PFSK-1 (cell line): ENCODE measurements around the gene DUSP6.

Experiments used
- POLR2AphosphoS5 ChIP-seq: IDR thresholded peaks from 2 replicates; pipeline ENCODE4 v1.6.1; 2012; ENCODE audit warnings: low read depth, mild to moderate bottlenecking, control low read depth, low read length, moderate library complexity
- TF ChIP-seq, protein P1 (sequence below), 2 experiments: IDR thresholded peaks; 2 replicates each; pipeline versions ENCODE4 v1.6.1 to v1.8.0; 2011 to 2012; ENCODE audit warnings: low read depth in 2 of 2, low read length in 2 of 2, control low read depth in 1 of 2, inconsistent platforms in 1 of 2, mild to moderate bottlenecking in 1 of 2, moderate library complexity in 1 of 2; ENCODE audit not compliant: insufficient read depth in 1 of 2

DNA sequence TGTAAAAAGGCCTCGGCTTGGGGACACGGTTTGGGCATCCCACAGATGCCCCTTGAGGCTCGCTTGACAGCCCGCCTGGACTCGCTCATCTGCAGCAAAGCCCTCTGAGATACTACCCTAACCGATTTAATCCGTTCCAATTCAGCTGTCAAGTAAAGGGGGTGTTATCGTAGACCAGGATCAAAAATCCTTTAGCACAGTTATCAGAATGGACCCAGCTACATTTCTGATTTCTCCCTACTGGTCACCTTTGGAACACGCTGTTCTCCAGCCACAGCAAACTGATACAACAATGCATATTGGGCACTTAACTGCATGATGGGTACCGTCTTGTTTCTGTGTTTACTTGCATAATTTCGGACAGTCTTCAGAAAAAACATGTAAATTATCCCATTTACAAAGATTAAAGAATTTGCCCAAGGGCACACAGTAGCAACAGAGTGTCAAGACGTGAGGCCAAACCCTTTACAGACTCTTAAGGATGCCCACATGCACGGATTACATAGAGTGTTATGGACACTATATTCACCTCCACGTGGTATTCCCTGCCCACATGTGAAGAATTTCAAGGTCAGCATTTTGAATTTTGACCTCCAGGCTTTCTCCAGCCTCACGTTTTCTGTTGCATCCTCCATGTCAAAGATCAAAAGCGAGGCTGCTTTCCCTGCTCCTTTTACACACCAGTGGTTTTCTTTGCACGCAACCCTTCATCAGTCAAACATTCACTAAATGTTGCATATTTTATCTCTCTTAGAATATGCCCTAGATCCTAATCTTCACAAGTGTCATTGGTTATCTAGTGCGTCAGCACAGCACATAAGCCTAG, 3.2 kb upstream of the DUSP6 start:
- no peak for TF ChIP-seq POLR2AphosphoS5
- TF ChIP-seq, protein P1, sequence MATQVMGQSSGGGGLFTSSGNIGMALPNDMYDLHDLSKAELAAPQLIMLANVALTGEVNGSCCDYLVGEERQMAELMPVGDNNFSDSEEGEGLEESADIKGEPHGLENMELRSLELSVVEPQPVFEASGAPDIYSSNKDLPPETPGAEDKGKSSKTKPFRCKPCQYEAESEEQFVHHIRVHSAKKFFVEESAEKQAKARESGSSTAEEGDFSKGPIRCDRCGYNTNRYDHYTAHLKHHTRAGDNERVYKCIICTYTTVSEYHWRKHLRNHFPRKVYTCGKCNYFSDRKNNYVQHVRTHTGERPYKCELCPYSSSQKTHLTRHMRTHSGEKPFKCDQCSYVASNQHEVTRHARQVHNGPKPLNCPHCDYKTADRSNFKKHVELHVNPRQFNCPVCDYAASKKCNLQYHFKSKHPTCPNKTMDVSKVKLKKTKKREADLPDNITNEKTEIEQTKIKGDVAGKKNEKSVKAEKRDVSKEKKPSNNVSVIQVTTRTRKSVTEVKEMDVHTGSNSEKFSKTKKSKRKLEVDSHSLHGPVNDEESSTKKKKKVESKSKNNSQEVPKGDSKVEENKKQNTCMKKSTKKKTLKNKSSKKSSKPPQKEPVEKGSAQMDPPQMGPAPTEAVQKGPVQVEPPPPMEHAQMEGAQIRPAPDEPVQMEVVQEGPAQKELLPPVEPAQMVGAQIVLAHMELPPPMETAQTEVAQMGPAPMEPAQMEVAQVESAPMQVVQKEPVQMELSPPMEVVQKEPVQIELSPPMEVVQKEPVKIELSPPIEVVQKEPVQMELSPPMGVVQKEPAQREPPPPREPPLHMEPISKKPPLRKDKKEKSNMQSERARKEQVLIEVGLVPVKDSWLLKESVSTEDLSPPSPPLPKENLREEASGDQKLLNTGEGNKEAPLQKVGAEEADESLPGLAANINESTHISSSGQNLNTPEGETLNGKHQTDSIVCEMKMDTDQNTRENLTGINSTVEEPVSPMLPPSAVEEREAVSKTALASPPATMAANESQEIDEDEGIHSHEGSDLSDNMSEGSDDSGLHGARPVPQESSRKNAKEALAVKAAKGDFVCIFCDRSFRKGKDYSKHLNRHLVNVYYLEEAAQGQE (IDR thresholded peaks at IDR 0.05; ENCODE audit: insufficient read depth in 1 of 2, low read depth in 2 of 2, low read length in 2 of 2): no peak
